Measurements from ENCODE around the gene CSHL1.
"Not testable (repeated sequence)": the region's sequence is repeated elsewhere in the genome, so short reads cannot be mapped to it uniquely, and the experiment has no call there.

CSHL1 gene

GRCh38 chr17:63917646-63918045 lies 6.6 kb upstream of the CSHL1 start:
- DNase-seq: no peak

- not testable (repeated sequence) for DNase-seq
Measured at GRCh38 chr17:63917206-63917605, 6.1 kb upstream of the CSHL1 start.

- DNase-seq: no peak
Measured at GRCh38 chr17:63916566-63917185, 5.6 kb upstream of the CSHL1 start.

- DNase-seq: not testable (repeated sequence)
Measured at GRCh38 chr17:63915753-63916152, 4.7 kb upstream of the CSHL1 start.

GRCh38 chr17:63914471-63914870 lies 3.4 kb upstream of the CSHL1 start:
- DNase-seq: no peak

GRCh38 chr17:63911657-63912100 lies 621 bp upstream of the CSHL1 start:
- no peak for DNase-seq

- DNase-seq: no peak
Measured at GRCh38 chr17:63910096-63910495, 962 bp downstream of the CSHL1 start.

- DNase-seq: not testable (repeated sequence)
Measured at GRCh38 chr17:63909586-63909985, 1.5 kb downstream of the CSHL1 start.

- not testable (repeated sequence) for DNase-seq
Measured at GRCh38 chr17:63907161-63907778, 3.8 kb downstream of the CSHL1 start.

- not testable (repeated sequence) for DNase-seq
Measured at GRCh38 chr17:63904796-63905195, 6.3 kb downstream of the CSHL1 start.

GRCh38 chr17:63903787-63904201 lies 7.3 kb downstream of the CSHL1 start:
- not testable (repeated sequence) for DNase-seq

GRCh38 chr17:63901971-63902370 lies 9.1 kb downstream of the CSHL1 start:
- DNase-seq: not testable (repeated sequence)

GRCh38 chr17:63898899-63899798 lies 11.9 kb downstream of the CSHL1 start:
- DNase-seq: not testable (repeated sequence)

- DNase-seq: not testable (repeated sequence)
Measured at GRCh38 chr17:63896524-63897354, 14.3 kb downstream of the CSHL1 start, which contains the start of gene CSH1. CSH1 (minus strand) TSS chr17:63896574; CDS start chr17:63896511, 63 bp downstream.

GRCh38 chr17:63894821-63895220 lies 16.2 kb downstream of the CSHL1 start:
- not testable (repeated sequence) for DNase-seq

- DNase-seq: not testable (repeated sequence)
Measured at GRCh38 chr17:63894021-63894420, 17.0 kb downstream of the CSHL1 start.

- DNase-seq: not testable (repeated sequence)
Measured at GRCh38 chr17:63892316-63893037, 18.6 kb downstream of the CSHL1 start.

GRCh38 chr17:63889026-63889848 lies 21.8 kb downstream of the CSHL1 start:
- DNase-seq: not testable (repeated sequence)

GRCh38 chr17:63885119-63885518 lies 25.9 kb downstream of the CSHL1 start:
- DNase-seq: not testable (repeated sequence)

- not testable (repeated sequence) for DNase-seq
Measured at GRCh38 chr17:63882626-63883126, 28.4 kb downstream of the CSHL1 start.

Data from GF-D8 (cell line).